HG02678 (cell line): ENCODE results near the gene EML1.

Experiments
- ATAC-seq: cut with Tn5 transposase; IDR thresholded peaks from one replicate; pipeline ENCODE4 v1.9.1; 2021; ENCODE audit warnings: mild to moderate bottlenecking, moderate library complexity; ENCODE audit not compliant: unreplicated experiment

EML1 gene

GRCh38 chr14:99982537-99983250 lies 189.5 kb downstream of the EML1 start:
- peak; percentile 78 for ATAC-seq

GRCh38 chr14:99983251-99984015 lies 190.2 kb downstream of the EML1 start:
- ATAC-seq = no peak

- ATAC-seq = no peak
Observed at GRCh38 chr14:99984036-99984435, 190.8 kb downstream of the EML1 start.

GRCh38 chr14:99986396-99986795 lies 193.2 kb downstream of the EML1 start:
- no peak for ATAC-seq

GRCh38 chr14:99989032-99989431 lies 195.8 kb downstream of the EML1 start:
- ATAC-seq = no peak

GRCh38 chr14:99990268-99991170 lies 197.3 kb downstream of the EML1 start:
- ATAC-seq = no peak

GRCh38 chr14:99991331-99991730 lies 198.1 kb downstream of the EML1 start:
- no peak for ATAC-seq
